GM19397 (cell line): ENCODE measurements around the gene TSKU.
"Not testable (repeated sequence)": the region's sequence is repeated elsewhere in the genome, so short reads cannot be mapped to it uniquely, and the experiment has no call there.

Experiments
- ATAC-seq: cut with Tn5 transposase; IDR thresholded peaks from one replicate; pipeline ENCODE4 v1.9.1; 2021; ENCODE audit warnings: mild to moderate bottlenecking, moderate library complexity; ENCODE audit not compliant: unreplicated experiment

Gene TSKU, protein sequence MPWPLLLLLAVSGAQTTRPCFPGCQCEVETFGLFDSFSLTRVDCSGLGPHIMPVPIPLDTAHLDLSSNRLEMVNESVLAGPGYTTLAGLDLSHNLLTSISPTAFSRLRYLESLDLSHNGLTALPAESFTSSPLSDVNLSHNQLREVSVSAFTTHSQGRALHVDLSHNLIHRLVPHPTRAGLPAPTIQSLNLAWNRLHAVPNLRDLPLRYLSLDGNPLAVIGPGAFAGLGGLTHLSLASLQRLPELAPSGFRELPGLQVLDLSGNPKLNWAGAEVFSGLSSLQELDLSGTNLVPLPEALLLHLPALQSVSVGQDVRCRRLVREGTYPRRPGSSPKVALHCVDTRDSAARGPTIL

DNA sequence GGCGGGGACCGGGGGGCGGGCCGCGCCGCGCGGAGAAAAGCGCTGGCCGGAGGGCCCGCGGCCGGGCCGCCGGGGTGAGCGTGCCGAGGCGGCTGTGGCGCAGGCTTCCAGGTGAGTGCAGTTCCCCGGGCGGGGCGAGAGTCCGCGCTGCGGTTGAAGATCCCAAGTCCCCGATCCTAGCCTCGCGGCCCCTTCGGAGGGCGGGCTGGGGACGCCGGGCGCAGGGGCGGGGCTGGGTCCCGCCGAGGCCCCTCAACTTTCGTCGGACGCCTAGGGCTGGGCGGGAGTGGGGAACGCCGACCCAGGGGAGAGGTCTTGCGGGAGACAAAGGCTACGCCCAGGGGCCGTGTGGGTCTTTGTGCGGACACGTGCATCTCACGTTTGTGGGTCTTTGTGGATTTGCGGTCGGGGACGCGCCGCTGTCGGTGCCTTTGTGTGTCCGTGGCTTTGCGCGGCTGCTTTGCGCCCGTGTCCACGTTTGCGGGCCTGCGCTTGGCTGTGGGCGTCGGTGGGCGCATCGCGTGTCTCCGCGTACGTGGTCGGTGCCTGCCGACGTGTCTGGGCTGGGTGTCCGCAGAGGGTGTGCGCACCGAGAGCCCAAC lies at the start of gene TSKU:
Gene TSKU (plus strand): TSS at position 63 of the 602 bp plus-strand sequence. CDS start 12,261 bp downstream, outside the sequence.
- ATAC-seq = no peak

DNA sequence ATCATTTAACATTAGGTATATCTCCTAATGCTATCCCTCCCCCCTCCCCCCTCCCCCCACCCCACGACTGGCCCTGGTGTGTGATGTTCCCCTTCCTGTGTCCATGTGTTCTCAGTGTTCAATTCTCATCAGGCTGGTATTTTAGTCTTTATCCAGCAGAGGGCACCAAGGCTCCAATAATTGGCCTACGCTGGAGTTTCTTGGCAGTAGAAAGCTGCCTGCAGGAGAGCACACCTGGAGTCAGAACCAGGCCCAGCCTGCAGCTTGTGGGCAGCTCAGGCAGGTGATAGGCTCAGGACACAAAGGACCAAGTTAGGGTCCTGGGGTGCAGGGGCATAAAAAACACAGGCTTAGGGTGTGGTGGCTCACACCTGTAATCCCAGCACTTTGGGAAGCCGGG lies 49.2 kb upstream of the TSKU start:
- not testable (repeated sequence) for ATAC-seq

DNA sequence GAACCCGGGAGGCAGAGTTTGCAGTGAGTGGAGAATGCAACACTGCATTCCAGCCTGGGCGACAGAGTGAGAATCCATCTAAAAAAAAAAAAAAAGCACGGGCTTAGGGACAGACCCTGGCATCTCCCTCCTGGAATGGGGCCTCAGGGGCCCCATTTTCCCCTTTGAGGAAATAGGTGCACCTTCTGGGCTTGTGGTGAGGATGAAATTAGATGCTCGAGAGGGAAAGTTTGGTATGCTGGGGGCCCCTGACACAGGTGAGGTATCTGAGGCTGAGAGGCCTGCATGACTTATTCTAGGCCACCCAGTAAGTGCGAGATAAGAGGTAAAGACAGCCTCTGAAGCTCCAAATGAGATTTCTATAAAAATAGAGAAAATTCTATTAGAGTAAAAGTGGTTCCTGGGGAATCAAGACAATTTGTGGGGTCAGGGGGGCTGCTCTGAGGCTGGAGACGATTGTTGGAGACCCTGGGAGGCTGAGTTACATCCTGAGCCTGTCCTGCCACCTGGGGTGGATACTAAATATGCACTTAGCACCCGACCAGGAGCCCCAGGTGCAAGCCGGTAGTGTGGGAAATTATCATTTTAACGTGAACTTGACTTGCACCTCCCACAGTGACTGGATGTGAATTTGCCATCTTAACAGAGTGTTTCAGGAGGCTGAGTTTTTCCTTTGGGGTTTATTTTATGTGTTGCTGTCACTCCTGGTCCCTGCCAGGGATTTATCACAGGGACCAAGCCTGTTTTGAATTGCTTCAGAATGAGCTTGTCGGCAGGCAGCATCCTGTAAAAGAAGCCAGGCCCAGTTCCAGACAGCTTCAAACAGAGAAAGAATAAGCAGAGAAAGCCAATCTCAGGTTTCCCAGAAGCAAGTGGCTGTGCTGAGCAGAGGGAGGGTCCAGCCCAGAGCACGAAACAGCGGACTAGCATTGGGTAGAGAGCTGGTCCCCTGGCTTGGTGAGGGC lies 48.4 kb upstream of the TSKU start:
- ATAC-seq = no peak

DNA sequence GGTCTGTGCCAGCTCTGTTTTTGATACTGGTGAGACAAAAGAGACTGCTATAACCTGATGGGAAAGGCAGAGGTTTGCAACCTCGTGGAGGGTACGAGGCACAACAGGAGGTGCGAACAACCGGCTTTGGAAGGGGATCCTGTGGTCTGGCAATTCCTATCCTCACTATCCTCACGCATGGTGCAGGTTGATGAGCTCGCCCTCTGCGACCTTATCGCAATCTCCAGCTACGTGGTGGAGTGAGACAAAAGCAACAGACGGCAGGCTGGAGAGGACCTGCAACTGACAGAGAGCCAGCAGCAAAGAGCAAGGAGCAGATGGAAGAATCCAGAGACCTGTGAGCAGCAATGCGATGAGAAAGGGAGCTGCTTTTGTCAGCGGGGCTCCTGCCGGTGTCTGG lies 47.3 kb upstream of the TSKU start:
- no peak for ATAC-seq

DNA sequence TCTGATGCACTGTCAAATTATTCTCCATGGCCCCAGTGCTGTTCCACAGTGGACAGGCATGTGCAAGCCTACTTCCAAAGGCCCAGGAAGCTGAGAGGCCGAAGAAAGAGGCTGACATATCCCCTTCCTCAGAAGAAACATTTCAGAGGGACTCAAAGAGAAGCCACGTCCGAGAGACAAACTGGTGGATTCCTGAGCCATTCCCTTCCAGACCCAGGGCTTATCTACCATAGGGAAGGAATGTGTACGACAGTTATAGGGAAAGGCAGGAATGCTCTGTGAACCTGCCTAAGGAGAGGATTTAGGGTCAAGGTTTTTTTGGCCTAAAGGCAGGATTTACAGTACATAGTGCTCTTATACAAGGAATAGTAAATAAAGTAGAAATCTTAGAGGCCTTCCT lies 46.9 kb upstream of the TSKU start:
- ATAC-seq = no peak

DNA sequence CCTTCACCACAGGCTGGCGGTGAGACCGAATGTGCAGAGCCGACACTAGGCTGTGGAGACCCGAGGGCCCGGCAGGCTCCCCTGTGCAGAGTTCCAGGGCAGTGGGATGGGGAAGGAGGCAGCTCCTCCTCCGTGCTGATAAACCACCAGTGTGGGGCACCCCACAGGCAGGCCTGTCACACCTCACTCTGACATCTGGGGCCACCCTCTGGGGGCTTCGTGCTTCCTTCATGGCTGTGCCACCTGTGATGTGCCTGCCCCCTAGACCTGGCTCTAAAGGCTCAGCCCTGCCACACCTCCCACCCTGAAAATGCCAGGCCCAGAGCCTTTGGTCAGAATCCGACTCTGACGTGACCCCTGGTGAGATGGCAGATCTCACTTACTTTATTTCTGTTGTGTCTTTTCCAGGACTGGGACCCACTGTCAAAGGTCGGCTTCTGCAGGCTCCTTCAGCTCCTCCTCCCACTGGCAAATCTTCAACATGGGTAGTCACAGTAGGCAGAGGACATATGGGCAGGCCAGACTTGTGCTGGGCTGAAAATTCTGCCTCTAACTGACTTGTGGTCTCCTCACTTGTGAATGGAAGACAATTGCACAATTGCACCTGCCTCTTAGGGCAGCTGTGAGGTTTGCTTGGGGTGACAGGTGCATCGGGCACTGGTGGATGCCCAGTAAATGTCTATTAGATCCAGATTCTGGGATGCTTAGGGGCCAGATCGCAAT lies 46.2 kb upstream of the TSKU start:
- ATAC-seq = no peak

DNA sequence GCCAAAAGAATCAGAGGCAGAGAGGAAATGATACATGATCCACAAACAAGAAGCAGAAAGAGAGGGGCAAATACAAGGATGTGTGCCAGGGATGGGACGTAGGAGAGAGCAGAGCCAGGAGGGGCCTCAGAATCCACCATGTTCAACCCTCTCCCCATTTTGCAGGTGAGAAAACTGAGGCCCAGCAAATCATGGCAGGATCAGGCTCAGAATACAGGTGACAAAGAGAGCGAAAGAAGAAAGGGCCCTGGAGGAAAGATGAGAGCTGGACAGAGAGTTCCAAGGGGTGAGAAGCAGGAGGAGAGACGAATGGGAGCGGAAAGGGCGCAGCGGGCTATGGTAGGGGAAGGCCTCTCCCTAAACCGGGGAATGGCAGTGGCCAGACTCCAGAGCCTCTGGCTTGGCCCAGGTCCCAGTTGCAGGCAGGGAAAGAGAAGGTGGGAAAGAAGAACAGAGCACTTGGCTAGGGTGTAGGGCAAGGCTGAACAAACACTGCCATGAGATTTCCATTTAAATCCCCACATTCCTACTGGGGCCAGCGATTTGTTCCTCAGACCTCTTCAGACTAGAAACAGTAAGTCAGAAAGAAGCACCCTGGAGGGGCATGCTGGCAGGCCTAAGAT lies 44.4 kb upstream of the TSKU start:
- no peak for ATAC-seq

DNA sequence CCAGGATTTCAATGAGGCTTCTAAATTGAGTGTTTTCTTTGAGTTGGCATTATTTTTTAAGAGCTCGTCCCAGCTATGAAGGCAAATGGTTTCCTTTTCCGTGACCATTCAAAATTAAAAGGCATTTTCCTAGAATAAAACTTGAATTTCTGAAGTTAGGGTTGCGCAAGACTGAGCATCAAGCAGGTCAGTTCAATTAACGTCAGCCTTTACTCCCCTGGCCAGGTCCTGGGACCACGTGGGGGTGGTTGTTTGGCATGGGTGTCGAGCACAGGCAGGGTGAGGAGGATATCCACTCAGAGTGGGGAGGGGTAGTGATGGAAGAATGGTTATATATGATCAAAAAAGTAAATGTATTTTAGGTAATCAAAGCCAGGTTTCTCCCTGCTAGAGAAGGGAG lies 43.4 kb upstream of the TSKU start:
- ATAC-seq = no peak

DNA sequence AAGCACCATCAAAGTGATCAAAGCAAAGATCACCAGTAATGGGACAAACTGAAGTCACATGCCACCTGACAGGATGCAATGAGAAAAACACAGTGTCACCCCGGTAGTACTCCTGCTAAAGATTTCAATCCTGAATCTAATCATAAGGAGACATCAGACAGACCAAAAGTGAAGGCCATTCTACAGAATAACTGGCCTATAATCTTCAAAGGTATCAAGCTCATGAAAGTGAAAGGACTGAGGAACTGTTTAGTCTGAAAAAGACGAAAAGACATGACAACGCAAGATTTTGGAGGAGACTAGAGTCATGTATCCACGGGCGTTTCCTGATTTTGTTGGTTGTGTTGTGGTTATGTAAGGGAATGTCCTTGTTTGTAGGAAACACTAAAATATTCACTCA lies 42.4 kb upstream of the TSKU start:
- ATAC-seq = no peak

DNA sequence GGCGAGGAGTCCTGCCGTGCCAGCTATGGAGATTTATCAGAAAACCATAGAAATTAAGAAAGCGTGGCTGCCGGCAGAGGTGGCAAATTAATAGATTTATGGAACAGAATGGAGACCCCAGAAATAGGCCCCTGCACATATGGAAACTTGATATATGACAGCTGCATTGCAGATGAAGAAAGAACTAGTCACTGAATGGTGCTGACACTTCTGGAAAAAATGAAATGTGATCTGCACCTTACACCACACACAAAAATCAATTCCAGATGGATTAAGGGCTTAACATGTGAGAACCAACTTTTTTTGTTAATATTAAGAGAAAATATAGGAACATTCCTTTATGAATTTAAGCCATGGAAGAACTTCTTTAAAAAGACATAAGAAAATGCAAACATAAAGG lies 40.3 kb upstream of the TSKU start:
- ATAC-seq = no peak

DNA sequence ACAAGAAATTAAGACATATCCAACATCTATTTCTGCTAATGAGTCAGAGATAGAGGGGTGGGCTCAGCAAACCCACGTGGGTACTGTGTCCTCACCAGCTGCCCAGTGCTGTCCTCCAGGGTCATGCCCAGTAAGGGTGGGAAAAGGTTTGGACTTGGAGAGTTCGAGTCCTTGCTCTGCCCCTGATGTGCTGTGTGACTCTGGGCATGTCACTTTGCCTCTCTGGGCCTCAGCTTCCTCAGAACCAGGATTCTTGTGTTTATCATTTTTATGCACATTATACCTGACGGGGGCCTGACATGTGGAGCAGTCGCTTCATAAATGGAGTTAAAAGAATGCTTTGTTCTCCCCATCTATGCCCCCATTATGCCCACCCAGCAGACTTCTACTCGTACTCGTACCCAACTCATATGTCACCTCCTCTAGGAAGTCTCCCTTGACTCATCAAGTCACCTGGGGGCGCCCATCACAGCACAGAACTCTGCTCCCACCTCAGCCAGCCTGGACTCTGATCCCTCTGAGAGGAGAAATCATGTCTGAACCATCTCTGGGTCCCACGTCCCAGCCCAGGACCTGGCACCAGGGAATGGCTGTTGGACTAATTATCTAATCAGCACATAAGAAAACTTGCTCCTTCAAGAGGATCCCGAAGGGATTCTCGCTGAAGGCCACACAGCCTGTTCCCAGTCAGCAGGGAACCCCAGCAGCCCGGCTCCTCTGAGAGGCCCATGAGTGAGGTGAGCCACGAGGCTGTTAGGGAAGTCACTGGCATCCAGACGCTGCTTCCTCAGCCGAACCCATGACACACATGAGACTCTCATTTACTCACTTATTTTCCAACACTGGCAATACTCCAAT lies 38.7 kb upstream of the TSKU start:
- ATAC-seq = no peak

DNA sequence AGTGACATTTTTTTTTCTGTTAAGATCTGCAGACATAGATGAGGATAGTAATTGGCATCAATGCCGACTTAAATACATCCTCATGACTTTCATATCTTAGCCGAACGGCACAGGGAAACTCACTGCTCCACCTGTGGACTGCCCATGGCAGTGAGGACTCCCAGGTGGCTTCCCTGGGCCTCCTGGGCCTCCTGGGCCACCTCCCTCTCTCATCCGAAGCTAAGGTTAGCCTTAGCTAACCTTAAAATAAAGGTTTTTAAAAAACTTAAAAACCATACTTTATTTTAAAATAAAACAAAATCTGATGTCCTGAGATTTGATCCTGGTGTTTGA lies 38.1 kb upstream of the TSKU start:
- no peak for ATAC-seq

DNA sequence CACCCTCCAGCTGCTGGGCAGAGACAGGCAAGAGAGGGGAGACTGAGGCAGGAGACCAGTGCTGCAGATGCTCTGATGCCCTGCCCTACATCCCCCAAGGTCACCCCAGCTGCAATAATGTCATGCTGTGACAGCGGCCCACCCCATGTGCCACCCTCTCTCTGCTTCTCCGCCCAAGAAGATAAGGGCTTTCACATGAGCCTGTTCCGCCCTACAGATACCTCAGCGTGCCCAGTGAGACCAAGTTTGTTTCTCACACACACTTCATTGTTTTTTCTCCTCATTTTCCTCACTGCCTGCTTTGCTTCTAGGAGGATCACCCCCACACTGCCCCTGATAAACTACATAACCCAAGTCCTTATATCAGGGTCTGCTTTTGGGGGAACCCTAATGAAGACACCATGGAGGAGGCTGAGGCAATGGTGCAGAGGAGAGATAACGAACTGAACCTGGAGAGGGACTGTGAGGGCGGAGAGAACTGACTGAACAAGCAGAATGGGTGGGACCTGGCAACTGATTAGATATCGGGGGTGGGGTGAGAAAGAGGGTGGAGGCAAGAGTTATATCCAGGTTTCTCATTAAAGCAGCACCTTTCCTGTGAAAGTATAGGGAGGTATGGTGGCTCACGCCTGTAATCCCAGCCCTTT lies 37.5 kb upstream of the TSKU start:
- ATAC-seq = no peak

DNA sequence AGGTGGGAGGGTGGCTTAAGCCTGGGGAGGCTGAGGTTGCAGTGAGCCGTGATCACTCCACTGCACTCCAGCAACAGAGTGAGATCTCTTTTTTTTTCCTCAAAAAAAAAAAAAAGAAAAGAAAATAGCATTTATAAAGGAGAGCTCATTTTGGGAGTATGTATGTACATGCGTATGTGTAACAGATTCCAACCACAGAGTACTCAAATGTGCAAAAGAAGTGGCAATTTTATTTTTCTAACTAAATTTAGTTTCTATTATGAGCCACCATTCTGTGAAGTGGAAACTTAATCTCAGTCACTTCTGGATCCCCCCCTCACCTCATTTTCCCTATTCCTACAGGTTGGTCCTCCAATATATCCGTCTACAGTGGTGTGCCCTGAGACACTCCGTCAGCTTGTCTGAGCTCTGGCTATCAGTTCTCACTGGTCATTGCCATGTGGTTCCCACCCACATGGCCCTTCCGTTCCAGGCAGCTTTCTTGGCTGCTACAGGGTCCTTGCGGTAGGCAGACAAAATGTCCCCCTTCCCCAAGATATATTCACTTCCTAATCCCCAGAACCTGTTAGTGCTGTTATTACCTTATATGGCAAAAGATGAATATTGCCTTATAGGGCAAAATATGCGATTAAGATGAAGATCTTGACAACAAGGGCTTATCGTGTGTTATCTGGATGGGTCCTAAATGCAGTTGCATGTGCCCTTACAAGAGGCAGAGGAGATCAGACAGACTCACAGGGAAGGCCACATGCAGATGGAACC lies 35.8 kb upstream of the TSKU start:
- ATAC-seq = no peak

DNA sequence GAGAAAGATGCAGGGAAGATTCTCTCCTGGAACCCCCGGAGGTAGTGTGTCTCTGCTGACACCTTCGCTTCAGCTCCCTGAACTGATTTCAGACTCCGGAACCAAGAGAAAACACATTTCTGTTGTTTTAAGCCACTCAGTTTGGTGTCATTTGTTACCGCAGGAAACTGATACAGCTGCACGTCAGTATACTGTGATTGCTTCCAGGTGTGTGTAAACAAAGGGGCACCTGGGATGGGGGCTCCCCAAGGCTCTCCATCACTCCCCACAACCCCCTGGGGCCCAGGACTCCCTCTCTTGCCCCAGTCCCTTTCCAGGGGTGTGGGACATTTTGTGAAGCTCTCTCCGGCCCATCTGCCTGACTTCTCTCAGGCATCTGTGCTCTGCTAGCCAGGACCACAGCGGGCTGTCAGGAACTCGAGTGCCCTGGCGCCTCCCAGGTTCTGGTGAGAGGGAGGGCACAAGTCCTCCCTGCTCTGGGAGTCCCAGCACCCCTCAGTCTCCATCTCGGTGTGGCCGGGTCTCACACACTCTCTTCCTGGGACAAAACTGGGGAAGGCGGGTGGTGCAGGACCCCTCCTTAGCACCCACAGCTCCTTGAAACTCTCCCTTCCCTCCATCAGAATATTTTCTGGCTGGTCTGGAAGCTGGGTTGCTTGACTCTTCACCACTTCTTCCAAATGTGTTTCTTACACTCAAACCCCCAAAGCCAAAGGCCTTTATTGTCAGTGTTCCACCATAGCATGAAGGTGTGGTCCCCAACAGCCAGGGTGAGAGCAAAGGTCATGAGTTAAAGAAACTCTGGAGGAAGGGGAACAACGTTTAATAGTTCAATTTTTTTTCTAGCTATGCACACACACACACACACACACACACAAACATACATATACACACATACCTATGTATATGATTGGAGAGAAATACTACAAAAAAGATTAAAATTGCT lies 35.0 kb upstream of the TSKU start:
- ATAC-seq = no peak

DNA sequence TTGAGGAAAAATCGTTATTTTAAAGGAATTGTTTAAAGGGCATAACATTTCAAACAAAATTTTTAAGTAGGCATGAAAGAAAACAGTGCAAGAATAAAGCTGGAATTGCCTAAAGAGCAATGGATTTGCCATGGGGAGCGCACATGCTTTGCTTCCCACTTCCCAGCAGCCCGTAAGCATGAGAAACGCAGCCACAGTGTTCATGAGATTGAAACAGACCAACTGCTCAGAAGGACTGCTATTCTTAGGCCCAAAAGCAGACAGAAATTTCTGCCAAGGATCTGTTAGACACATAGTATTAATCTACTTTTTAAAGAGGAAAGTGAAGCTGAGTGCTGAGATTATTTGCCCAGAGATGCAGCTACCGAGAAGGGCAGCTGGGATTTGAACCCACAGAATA lies 34.2 kb upstream of the TSKU start:
- no peak for ATAC-seq

DNA sequence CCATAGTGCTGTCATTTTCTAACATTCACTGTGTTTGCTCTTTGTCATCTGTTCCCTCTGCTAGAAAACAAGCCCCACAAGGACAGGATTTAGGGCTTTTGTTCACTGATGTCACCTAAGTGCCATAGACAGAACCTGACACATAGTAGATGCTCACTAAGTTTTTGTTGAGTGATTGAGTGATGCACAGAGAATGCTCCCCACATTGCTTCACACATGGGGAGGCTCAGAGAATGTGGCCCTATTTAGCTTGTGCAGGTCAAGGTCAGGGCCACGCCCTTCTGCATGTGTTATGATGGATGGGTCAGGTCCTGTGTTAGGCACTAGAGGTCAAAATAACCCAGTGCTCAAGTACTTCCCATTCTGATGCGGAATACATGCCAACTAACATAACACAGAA lies 33.1 kb upstream of the TSKU start:
- no peak for ATAC-seq
